Fibroblast of lung (primary cell): ENCODE measurements around the gene SHC1. TPM values are rescaled to one million over a fixed set of nuclear protein-coding genes. Genes with fewer than 3 reads are reported as not detected.

ENCODE experiments used
- DNase-seq, 2 donors: peaks; one replicate each; pipeline versions ENCODE4 v3.0.0 to v3.0.0-alpha.2; 2010; ENCODE audit warnings: low read depth in 2 of 2
- H2AFZ ChIP-seq: 2 replicates; pipeline ENCODE4 v1.5.1; 2012; ENCODE audit warnings: low read length, control low read depth, inconsistent platforms
- H3K27ac ChIP-seq: 2 replicates; pipeline ENCODE4 v1.5.1; 2011; ENCODE audit warnings: low read length, control low read depth; ENCODE audit not compliant: insufficient read depth
- H3K27me3 ChIP-seq: 2 replicates; pipeline ENCODE4 v1.5.1; 2011; ENCODE audit warnings: mild to moderate bottlenecking, low read length; ENCODE audit not compliant: control insufficient read depth, insufficient read depth
- H3K36me3 ChIP-seq: 2 replicates; pipeline ENCODE4 v1.5.1; 2011; ENCODE audit warnings: low read length; ENCODE audit not compliant: control insufficient read depth, insufficient read depth
- H3K4me1 ChIP-seq: 2 replicates; pipeline ENCODE4 v1.5.1; 2011; ENCODE audit warnings: low read length; ENCODE audit not compliant: control insufficient read depth, insufficient read depth; ENCODE audit errors: extremely low read depth
- H3K4me2 ChIP-seq: 2 replicates; pipeline ENCODE4 v1.5.1; 2011; ENCODE audit warnings: low read length, control low read depth; ENCODE audit not compliant: insufficient read depth; ENCODE audit errors: extremely low read depth
- H3K4me3 ChIP-seq, 4 experiments: fragments of 200-600 bp in 1 of 4; sonication (generic) in 1 of 4; replicated peaks in 1 of 4; 2 replicates each; pipeline ENCODE4 v1.5.1; 2011 to 2016; ENCODE audit warnings: low read length in 4 of 4, low read depth in 3 of 4, mild to moderate bottlenecking in 3 of 4, control low read depth in 2 of 4, inconsistent platforms in 1 of 4, mixed read lengths in 1 of 4; ENCODE audit not compliant: insufficient read depth in 1 of 4; ENCODE audit errors: control extremely low read depth in 1 of 4
- H3K79me2 ChIP-seq: 2 replicates; pipeline ENCODE4 v1.5.1; 2012; ENCODE audit warnings: mild to moderate bottlenecking, low read length, inconsistent platforms; ENCODE audit not compliant: control insufficient read depth, insufficient read depth
- H3K9ac ChIP-seq: 2 replicates; pipeline ENCODE4 v1.5.1; 2011; ENCODE audit warnings: mild to moderate bottlenecking, low read length, control low read depth; ENCODE audit not compliant: insufficient read depth
- H3K9me3 ChIP-seq: 2 replicates; pipeline ENCODE4 v1.5.1; 2012; ENCODE audit warnings: low read depth, low read length; ENCODE audit not compliant: control insufficient read depth, insufficient read depth
- H4K20me1 ChIP-seq: 2 replicates; pipeline ENCODE4 v1.5.1; 2011; ENCODE audit warnings: low read length; ENCODE audit not compliant: control insufficient read depth, insufficient read depth; ENCODE audit errors: extremely low read depth
- CTCF ChIP-seq, 2 donors: IDR thresholded peaks in 1 of 2; conservative IDR thresholded peaks in 1 of 2; 1 replicate in 1 of 2; 2 replicates in 1 of 2; pipeline ENCODE4 v1.5.1; 2011 to 2012; ENCODE audit warnings: low read length in 2 of 2, control low read depth in 1 of 2, inconsistent platforms in 1 of 2, low read depth in 1 of 2, mild to moderate bottlenecking in 1 of 2
- EZH2 ChIP-seq: IDR thresholded peaks from 2 replicates; pipeline ENCODE4 v1.5.1; 2012; ENCODE audit warnings: low read length, control low read depth, mild to moderate bottlenecking; ENCODE audit errors: missing control alignments
- polyA plus RNA-seq, 2 donors: library from polyadenylated mRNA; depleted of rRNA in 1 of 2; stranded (reverse) in 1 of 2; unstranded in 1 of 2; fragments of >200 nt; gene quantifications; 2 replicates each; pipeline ENCODE4 v1.2.1, GENCODE V29; 2011 to 2012; ENCODE audit warnings: missing spikeins in 1 of 2
- total RNA-seq: library from RNA; depleted of rRNA; stranded (reverse); fragments of >200 nt; gene quantifications from 2 replicates; pipeline ENCODE4 v1.2.1, GENCODE V29; 2014

Gene SHC1
- total and polyA plus RNA-seq, 2 donors (not counting 1 experiment from before 2014, with no cell fraction given) = 245 to 277 TPM

DNA sequence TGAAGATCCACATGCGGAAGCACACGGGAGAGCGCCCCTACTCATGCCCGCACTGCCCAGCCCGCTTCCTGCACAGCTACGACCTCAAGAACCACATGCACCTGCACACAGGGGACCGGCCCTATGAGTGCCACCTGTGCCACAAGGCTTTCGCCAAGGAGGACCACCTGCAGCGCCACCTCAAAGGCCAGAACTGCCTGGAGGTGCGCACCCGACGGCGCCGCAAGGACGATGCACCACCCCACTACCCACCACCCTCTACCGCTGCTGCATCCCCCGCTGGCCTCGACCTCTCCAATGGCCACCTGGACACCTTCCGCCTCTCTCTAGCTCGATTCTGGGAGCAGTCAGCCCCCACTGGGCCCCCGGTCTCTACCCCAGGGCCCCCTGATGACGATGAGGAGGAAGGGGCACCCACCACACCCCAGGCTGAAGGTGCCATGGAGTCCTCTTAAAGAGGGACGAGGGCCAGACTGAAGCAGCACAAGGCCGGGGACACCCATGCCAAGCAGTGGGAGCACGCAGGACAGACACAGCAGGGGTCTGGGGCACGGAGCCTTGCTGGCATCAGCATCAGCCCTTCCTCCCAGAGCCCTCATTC lies 45.8 kb upstream of the SHC1 start:
- no peak overlapping the region for H2AFZ ChIP-seq
- no peak for DNase-seq
- H3K27ac ChIP-seq = no peak overlapping the region
- no peak overlapping the region for H3K9ac ChIP-seq
- H3K36me3 ChIP-seq = peaks cover 7% of the 10 kb centered on the region
- H3K4me1 ChIP-seq = peaks cover 16% of the 10 kb centered on the region
- TF ChIP-seq CTCF (conservative IDR thresholded peaks at IDR 0.05 in 1 of 2, IDR thresholded peaks at IDR 0.05 in 1 of 2; ENCODE audit: low read depth in 1 of 2, low read length in 2 of 2) (no peak), EZH2 (no peak)
- H3K79me2 ChIP-seq = no peaks in the 10 kb centered on the region
- no peaks in the 10 kb centered on the region for H3K27me3 ChIP-seq
- no peak overlapping the region for H3K4me2 ChIP-seq
- H3K9me3 ChIP-seq = no peaks in the 10 kb centered on the region
- no peak overlapping the region for H3K4me3 ChIP-seq
- H4K20me1 ChIP-seq = no peaks in the 10 kb centered on the region

GRCh38 chr1:155015527-155016230 lies 45.1 kb upstream of the SHC1 start:
- TF ChIP-seq EZH2 = no peak
- TF ChIP-seq CTCF (conservative IDR thresholded peaks at IDR 0.05 in 1 of 2, IDR thresholded peaks at IDR 0.05 in 1 of 2; ENCODE audit: low read depth in 1 of 2, low read length in 2 of 2) = no peak
- H4K20me1 ChIP-seq = no peaks in the 10 kb centered on the region
- no peak for DNase-seq
- H3K4me3 ChIP-seq = no peak overlapping the region
- no peak overlapping the region for H3K9ac ChIP-seq
- no peaks in the 10 kb centered on the region for H3K79me2 ChIP-seq
- H3K4me2 ChIP-seq = no peak overlapping the region
- H3K27ac ChIP-seq = no peak overlapping the region
- peaks cover 16% of the 10 kb centered on the region for H3K4me1 ChIP-seq
- H3K36me3 ChIP-seq = peaks cover 7% of the 10 kb centered on the region
- H3K27me3 ChIP-seq = no peaks in the 10 kb centered on the region
- no peak overlapping the region for H2AFZ ChIP-seq
- H3K9me3 ChIP-seq = no peaks in the 10 kb centered on the region

DNA sequence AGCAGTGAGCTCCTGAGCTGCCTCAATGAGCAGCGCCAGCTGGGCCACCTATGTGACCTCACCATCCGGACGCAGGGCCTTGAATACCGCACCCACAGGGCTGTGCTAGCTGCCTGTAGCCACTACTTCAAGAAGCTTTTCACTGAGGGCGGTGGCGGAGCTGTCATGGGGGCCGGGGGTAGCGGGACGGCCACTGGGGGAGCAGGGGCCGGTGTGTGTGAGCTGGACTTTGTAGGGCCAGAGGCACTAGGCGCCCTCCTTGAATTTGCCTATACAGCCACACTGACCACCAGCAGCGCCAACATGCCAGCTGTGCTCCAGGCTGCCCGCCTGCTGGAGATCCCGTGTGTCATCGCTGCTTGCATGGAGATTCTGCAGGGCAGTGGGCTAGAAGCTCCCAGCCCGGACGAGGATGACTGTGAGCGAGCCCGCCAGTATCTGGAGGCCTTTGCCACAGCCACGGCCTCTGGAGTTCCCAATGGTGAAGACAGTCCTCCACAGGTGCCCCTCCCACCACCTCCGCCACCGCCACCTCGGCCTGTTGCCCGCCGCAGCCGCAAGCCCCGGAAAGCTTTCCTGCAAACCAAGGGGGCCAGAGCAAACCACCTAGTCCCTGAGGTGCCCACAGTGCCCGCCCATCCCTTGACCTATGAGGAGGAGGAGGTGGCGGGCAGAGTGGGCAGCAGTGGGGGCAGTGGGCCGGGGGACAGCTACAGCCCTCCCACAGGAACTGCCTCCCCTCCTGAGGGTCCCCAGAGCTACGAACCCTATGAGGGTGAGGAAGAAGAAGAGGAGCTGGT lies 44.4 kb upstream of the SHC1 start:
- Histone ChIP-seq H3K4me2 (no peak overlapping the region), H3K27ac (no peak overlapping the region), H4K20me1 (no peaks in the 10 kb centered on the region), H3K4me3 (no peak overlapping the region), H3K36me3 (peaks cover 7% of the 10 kb centered on the region), H3K79me2 (no peaks in the 10 kb centered on the region), H3K9ac (no peak overlapping the region), H3K9me3 (no peaks in the 10 kb centered on the region), H2AFZ (no peak overlapping the region), H3K27me3 (no peaks in the 10 kb centered on the region), H3K4me1 (peaks cover 16% of the 10 kb centered on the region)
- no peak for DNase-seq
- no peak for TF ChIP-seq EZH2
- TF ChIP-seq CTCF (conservative IDR thresholded peaks at IDR 0.05 in 1 of 2, IDR thresholded peaks at IDR 0.05 in 1 of 2; ENCODE audit: low read depth in 1 of 2, low read length in 2 of 2) = no peak
